IMR-90 (cell line): ENCODE results near the gene ADGRD1.

ENCODE experiments used
- CTCF ChIP-seq: conservative IDR thresholded peaks from 2 replicates; pipeline ENCODE4 v1.5.1; 2012; ENCODE audit warnings: mild to moderate bottlenecking, low read depth, low read length, improper control_type of control experiment
- MXI1 ChIP-seq: IDR thresholded peaks from 2 replicates; pipeline ENCODE4 v1.6.1; 2012; ENCODE audit warnings: low read depth, mild to moderate bottlenecking, low read length, moderate library complexity, borderline replicate concordance
- SMC3 ChIP-seq: fragments of 150-350 bp; IDR thresholded peaks from 2 replicates; pipeline ENCODE4 v1.6.1; 2016; ENCODE audit warnings: low read depth, mild to moderate bottlenecking, antibody characterized with exemption, low read length, moderate library complexity

GRCh38 chr12:131085816-131086591, 132.3 kb downstream of the ADGRD1 start:
- TF ChIP-seq MXI1, result no peak
- no peak for TF ChIP-seq CTCF
- TF ChIP-seq SMC3, result no peak
